OCI-LY7 (cell line): Measurements from ENCODE around the gene ST6GAL1. TPM values are rescaled to one million over a fixed set of nuclear protein-coding genes. Genes with fewer than 3 reads are reported as not detected.

Experiments
- BruUV-seq: library from RNA; stranded (reverse); fragments of 400-500 nt; replicated peaks from 2 replicates; lab custom pipeline; 2021; lab: Mats Ljungman, UMichigan
- CTCF ChIA-PET: fragments of 300-600 bp; sonication (Branson Sonifier 250); formaldehyde crosslinking; loops from one replicate; lab custom pipeline; 2022; ENCODE audit warnings: antibody characterized with exemption; ENCODE audit not compliant: unreplicated experiment; lab: Charles Lee
- POLR2A ChIA-PET: fragments of 300-600 bp; sonication (Branson Sonifier 250); formaldehyde crosslinking; loops from one replicate; lab custom pipeline; 2022; ENCODE audit warnings: antibody characterized with exemption; lab: Charles Lee
- DNase-seq: peaks from one replicate; pipeline ENCODE4 v3.0.0-alpha.2; 2015; ENCODE audit warnings: low spot score
- H2AFZ ChIP-seq: fragments of 200-600 bp; sonication (generic), shearing (Covaris generic); 2 replicates; pipeline ENCODE4 v1.6.1; 2014; ENCODE audit warnings: mild to moderate bottlenecking, antibody characterized with exemption, low read length, moderate library complexity
- H3K27ac ChIP-seq: fragments of 200-600 bp; sonication (generic); 2 replicates; pipeline ENCODE4 v1.5.1; 2014; ENCODE audit warnings: mixed run types, low read depth, mild to moderate bottlenecking, moderate library complexity, low read length, inconsistent platforms; ENCODE audit not compliant: poor library complexity, severe bottlenecking
- H3K36me3 ChIP-seq: fragments of 200-600 bp; sonication (generic); 2 replicates; pipeline ENCODE4 v1.6.1; 2014; ENCODE audit warnings: mild to moderate bottlenecking, antibody characterized with exemption, low read length, moderate library complexity, mixed read lengths; ENCODE audit not compliant: insufficient read depth
- H3K4me1 ChIP-seq: fragments of 200-600 bp; sonication (generic); 2 replicates; pipeline ENCODE4 v1.5.1; 2014; ENCODE audit warnings: mild to moderate bottlenecking, low read length; ENCODE audit not compliant: insufficient read depth, poor library complexity, severe bottlenecking
- H3K4me2 ChIP-seq: fragments of 200-600 bp; sonication (generic); 2 replicates; pipeline ENCODE4 v1.6.1; 2014; ENCODE audit warnings: mild to moderate bottlenecking, low read length
- H3K4me3 ChIP-seq: fragments of 200-600 bp; sonication (generic); 2 replicates; pipeline ENCODE4 v1.5.1; 2014; ENCODE audit warnings: mild to moderate bottlenecking, low read depth, low read length; ENCODE audit not compliant: poor library complexity, severe bottlenecking
- H3K79me2 ChIP-seq: fragments of 200-600 bp; sonication (generic); 2 replicates; pipeline ENCODE4 v1.6.1; 2016; ENCODE audit warnings: low read depth, mild to moderate bottlenecking, low read length, moderate library complexity, mixed read lengths; ENCODE audit not compliant: insufficient read depth
- H3K9me2 ChIP-seq: fragments of 200-600 bp; sonication (generic); 2 replicates; pipeline ENCODE4 v1.6.1; 2016; ENCODE audit warnings: mild to moderate bottlenecking, low read length, mixed read lengths; ENCODE audit not compliant: insufficient read depth
- H3K9me3 ChIP-seq: fragments of 200-600 bp; sonication (generic); 2 replicates; pipeline ENCODE4 v1.6.1; 2014; ENCODE audit warnings: mild to moderate bottlenecking, mixed run types, low read length, mixed read lengths
- H4K20me1 ChIP-seq: fragments of 200-600 bp; sonication (generic); 2 replicates; pipeline ENCODE4 v1.6.1; 2014; ENCODE audit warnings: mild to moderate bottlenecking, antibody characterized with exemption, low read length, moderate library complexity, mixed read lengths; ENCODE audit not compliant: insufficient read depth
- EZH2phosphoT487 ChIP-seq: fragments of 200-600 bp; sonication (generic); IDR thresholded peaks from 2 replicates; pipeline ENCODE4 v1.6.1; 2018; ENCODE audit warnings: low read depth, borderline replicate concordance, mild to moderate bottlenecking, mixed run types, antibody characterized with exemption, low read length, moderate library complexity, mixed read lengths
- intact Hi-C: fragments of 100-400 bp; cut with micrococcal nuclease; formaldehyde crosslinking; loops from one replicate; pipeline ENCODE4 v1.10.0; 2022; ENCODE audit not compliant: unreplicated experiment
- total RNA-seq, 2 experiments: library from RNA; depleted of rRNA in 1 of 2; stranded (reverse); fragments of >200 nt in 1 of 2; shearing (Covaris generic) in 1 of 2; gene quantifications; 2 replicates each; pipeline ENCODE4 v1.2.3, GENCODE V29; 2014 to 2022
- TF ChIP-seq, protein P1 (sequence below): fragments of 200-600 bp; sonication (generic); conservative IDR thresholded peaks from 2 replicates; pipeline ENCODE4 v1.5.1; 2014; ENCODE audit warnings: mild to moderate bottlenecking, antibody characterized with exemption, low read length, moderate library complexity, mixed read lengths

Gene ST6GAL1
- total RNA-seq, 2 experiments from 2014 or later, result 192 to 375 TPM

- peak overlapping the region; percentile 99 for H3K4me2 ChIP-seq
- H3K4me1 ChIP-seq, result peaks cover 72% of the 10 kb centered on the region
- H3K27ac ChIP-seq, result peak overlapping the region; percentile 98
- POLR2A ChIA-PET, result interaction anchor here (0.6 to 6.8 kb wide), 28 partner anchors 9 to 182 kb away, joined by 3 to 122 read pairs (median 5); no protein-coding TSS in a partner anchor
- H3K4me3 ChIP-seq, result peak overlapping the region; percentile 94
- CTCF ChIA-PET, result interaction anchor here (0.6 to 2.6 kb wide), 2 partner anchors 26 to 1657 kb away, joined by 5 to 8 read pairs; no protein-coding TSS in a partner anchor
- H3K9me2 ChIP-seq, result no peaks in the 10 kb centered on the region
- peaks cover 99% of the 10 kb centered on the region for H3K79me2 ChIP-seq
- H2AFZ ChIP-seq, result no peak overlapping the region
- H4K20me1 ChIP-seq, result peaks cover 28% of the 10 kb centered on the region; the same call in 1 of the 2 replicates
- H3K9me3 ChIP-seq, result no peaks in the 10 kb centered on the region
- intact Hi-C loops, result loop anchor here (1.0 to 10.0 kb wide), 5 partner anchors 28 to 1091 kb away; partner anchors contain the start of genes RPL39L and TRA2B
- H3K36me3 ChIP-seq, result peaks cover 80% of the 10 kb centered on the region
- TF ChIP-seq, protein P1, sequence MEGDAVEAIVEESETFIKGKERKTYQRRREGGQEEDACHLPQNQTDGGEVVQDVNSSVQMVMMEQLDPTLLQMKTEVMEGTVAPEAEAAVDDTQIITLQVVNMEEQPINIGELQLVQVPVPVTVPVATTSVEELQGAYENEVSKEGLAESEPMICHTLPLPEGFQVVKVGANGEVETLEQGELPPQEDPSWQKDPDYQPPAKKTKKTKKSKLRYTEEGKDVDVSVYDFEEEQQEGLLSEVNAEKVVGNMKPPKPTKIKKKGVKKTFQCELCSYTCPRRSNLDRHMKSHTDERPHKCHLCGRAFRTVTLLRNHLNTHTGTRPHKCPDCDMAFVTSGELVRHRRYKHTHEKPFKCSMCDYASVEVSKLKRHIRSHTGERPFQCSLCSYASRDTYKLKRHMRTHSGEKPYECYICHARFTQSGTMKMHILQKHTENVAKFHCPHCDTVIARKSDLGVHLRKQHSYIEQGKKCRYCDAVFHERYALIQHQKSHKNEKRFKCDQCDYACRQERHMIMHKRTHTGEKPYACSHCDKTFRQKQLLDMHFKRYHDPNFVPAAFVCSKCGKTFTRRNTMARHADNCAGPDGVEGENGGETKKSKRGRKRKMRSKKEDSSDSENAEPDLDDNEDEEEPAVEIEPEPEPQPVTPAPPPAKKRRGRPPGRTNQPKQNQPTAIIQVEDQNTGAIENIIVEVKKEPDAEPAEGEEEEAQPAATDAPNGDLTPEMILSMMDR, result no peak
- no peak for TF ChIP-seq EZH2phosphoT487
- BruUV-seq, result no TSS peak
- DNase-seq, result peak; percentile 89
Measured at GRCh38 chr3:187025656-187026316, 95.5 kb downstream of the ST6GAL1 start.

DNA sequence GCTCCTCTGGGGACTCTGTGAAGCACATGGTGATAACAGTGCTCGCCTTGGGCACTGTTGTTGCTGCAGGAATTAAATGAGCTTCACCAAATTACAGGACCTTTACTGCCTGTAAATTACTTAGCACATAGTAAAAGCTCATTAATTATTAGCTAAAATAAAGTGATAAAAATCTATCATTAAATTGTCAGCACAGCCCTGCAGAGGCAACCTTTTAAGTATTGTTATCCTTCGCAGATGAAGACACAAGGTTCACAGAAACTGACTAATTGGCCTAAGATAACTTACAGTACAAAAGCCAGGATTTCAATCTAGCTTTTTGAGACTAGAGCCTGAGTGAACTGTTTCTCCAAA, 96.0 kb downstream of the ST6GAL1 start:
- DNase-seq, result no peak
- intact Hi-C loops, result loop anchor here (1.0 to 10.0 kb wide), 5 partner anchors 29 to 1091 kb away; partner anchors contain the start of genes RPL39L and TRA2B
- H3K9me2 ChIP-seq, result no peaks in the 10 kb centered on the region
- peak overlapping the region; percentile 99 for H3K4me2 ChIP-seq
- ChIA-PET POLR2A (interaction anchor here (0.6 to 6.8 kb wide), 29 partner anchors 10 to 256 kb away, joined by 3 to 122 read pairs (median 5); no protein-coding TSS in a partner anchor), CTCF (interaction anchor here (0.6 to 2.6 kb wide), 2 partner anchors 26 to 1658 kb away, joined by 5 to 8 read pairs; no protein-coding TSS in a partner anchor)
- peaks cover 72% of the 10 kb centered on the region for H3K4me1 ChIP-seq
- H3K27ac ChIP-seq, result peak overlapping the region; percentile 98
- TF ChIP-seq, protein P1, result no peak
- no peak for TF ChIP-seq EZH2phosphoT487
- peaks cover 99% of the 10 kb centered on the region for H3K79me2 ChIP-seq
- H3K4me3 ChIP-seq, result peak overlapping the region; percentile 94
- H2AFZ ChIP-seq, result no peak overlapping the region
- H3K9me3 ChIP-seq, result no peaks in the 10 kb centered on the region
- BruUV-seq, result no TSS peak
- H4K20me1 ChIP-seq, result peaks cover 28% of the 10 kb centered on the region; the same call in 1 of the 2 replicates
- H3K36me3 ChIP-seq, result peaks cover 85% of the 10 kb centered on the region
